Upper lobe of left lung (tissue), 6 donors: ENCODE results near the gene ZBTB7B. TPM values are rescaled to one million over a fixed set of nuclear protein-coding genes. Genes with fewer than 3 reads are reported as not detected.

Source experiments
- ATAC-seq, 2 donors: fragments of 200-7000 bp; cut with Tn5 transposase; one replicate each; pipeline ENCODE4 v1.9.1; 2022; ENCODE audit warnings: mild to moderate bottlenecking in 2 of 2, moderate library complexity in 2 of 2; ENCODE audit not compliant: low FRiP score in 2 of 2
- DNase-seq, 2 donors: peaks; one replicate each; pipeline ENCODE4 v3.0.0-alpha.2; 2019 to 2020
- H3K27ac ChIP-seq, 4 donors: fragments of 200-600 bp; sonication (generic); one replicate each; pipeline ENCODE4 v1.5.1; 2016 to 2019
- H3K27me3 ChIP-seq, 4 donors: fragments of 200-600 bp; sonication (generic); one replicate each; pipeline ENCODE4 v1.5.1; 2017 to 2019
- H3K36me3 ChIP-seq, 4 donors: fragments of 200-600 bp; sonication (generic); one replicate each; pipeline ENCODE4 v1.5.1; 2016 to 2019
- H3K4me1 ChIP-seq, 4 donors: fragments of 200-600 bp; sonication (generic); one replicate each; pipeline ENCODE4 v1.5.1; 2018 to 2019
- H3K4me3 ChIP-seq, 4 donors: fragments of 200-600 bp; sonication (generic); one replicate each; pipeline ENCODE4 v1.5.1; 2017 to 2019; ENCODE audit warnings: mild to moderate bottlenecking in 2 of 4, moderate library complexity in 1 of 4
- H3K9me3 ChIP-seq, 4 donors: fragments of 200-600 bp; sonication (generic); one replicate each; pipeline ENCODE4 v1.5.1; 2018 to 2019
- EP300 ChIP-seq, 4 donors: sonication (generic); formaldehyde crosslinking; IDR thresholded peaks; one replicate each; pipeline ENCODE4 v1.5.1; 2017; ENCODE audit warnings: antibody characterized with exemption in 4 of 4, control low read depth in 2 of 4
- POLR2A ChIP-seq, 4 donors: fragments of 450-650 bp; IDR thresholded peaks; one replicate each; pipeline ENCODE4 v1.5.1; 2016 to 2017; ENCODE audit warnings: antibody characterized with exemption in 4 of 4, mild to moderate bottlenecking in 2 of 4
- POLR2AphosphoS5 ChIP-seq, 2 donors: sonication (generic); formaldehyde crosslinking; IDR thresholded peaks; one replicate each; pipeline ENCODE4 v1.5.1; 2017; ENCODE audit warnings: antibody characterized with exemption in 2 of 2
- WGBS, 2 donors: methylation state at CpG; one replicate each; pipeline ENCODE4 v1.1.5; 2017 to 2018; 5-methylcytosine and 5-hydroxymethylcytosine counted together
- total RNA-seq, 6 donors: library from RNA; depleted of rRNA in 4 of 6; stranded (reverse); fragments of >200 nt in 4 of 6; gene quantifications; one replicate each; pipeline versions ENCODE4 v1.1.0 to v1.2.1, GENCODE V29; 2016 to 2021
- TF ChIP-seq, protein P1 (sequence below), 6 experiments: fragments of 450-650 bp in 4 of 6; fragments of 200-600 bp in 2 of 6; sonication (generic) in 2 of 6; IDR thresholded peaks; one replicate each; pipeline ENCODE4 v1.5.1; 2016 to 2019; ENCODE audit warnings: antibody characterized with exemption in 6 of 6
- donor health status: DM: no; HTN: no; CAD: no; lungs with moderate emphysema.
- donor health status: DM: no; HTN: yes; CAD: no; lungs with severe emphysema.

ZBTB7B gene
- total RNA-seq, 6 donors from 2014 or later, result 43.9 to 88.2 (median 66.2) TPM

DNA sequence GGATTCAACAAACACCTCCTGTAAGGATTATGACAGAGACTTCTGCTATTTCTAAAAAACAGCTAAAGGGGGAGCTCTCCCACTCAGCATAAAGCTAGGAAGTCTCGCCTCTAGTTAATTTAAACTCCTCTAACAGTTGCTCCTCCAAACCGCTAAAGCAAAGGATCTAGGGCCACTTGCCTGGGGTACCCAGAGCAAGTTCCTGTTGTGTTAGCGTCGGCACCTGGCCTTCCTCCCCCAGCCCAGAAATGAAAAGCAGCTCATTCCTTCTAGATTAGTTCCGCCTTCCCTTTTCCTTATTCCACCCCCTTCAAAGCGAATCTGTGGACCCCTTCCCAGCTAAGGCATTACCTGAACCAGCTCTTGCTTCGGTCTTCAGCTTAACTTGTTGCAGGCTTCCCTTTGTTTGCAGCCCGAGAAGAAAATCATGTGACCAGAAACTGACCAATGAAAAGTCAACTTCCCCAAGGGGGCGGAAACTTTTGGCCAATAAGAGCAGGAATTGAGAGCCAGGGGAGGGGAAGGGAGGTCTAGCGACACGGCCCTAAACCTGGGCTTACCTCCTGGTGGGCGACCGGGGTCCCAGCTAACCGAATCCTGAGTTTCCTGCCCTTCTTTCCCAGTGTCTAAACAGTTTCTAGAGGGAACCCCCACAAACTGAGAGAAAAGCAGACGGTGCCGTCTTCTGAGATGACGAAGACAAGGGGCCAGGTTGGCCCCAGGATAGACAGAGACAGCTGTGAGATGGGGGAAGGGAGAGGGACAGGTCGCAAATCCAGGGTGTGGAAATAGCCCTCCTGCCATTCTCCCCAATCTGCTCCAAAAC is 46.7 kb upstream of the ZBTB7B start, which contains the start of gene PBXIP1:
Gene PBXIP1 (minus strand): TSS at position 382 of the 826 bp plus-strand sequence. CDS start 2,378 bp downstream, outside the sequence.
- TF ChIP-seq POLR2AphosphoS5 (IDR thresholded peaks at IDR 0.05), result peak; percentile 30 to 43
- peak in 3 of 4 donors; percentile 28 to 68 (median 41) for TF ChIP-seq POLR2A (IDR thresholded peaks at IDR 0.05)
- TF ChIP-seq, protein P1, sequence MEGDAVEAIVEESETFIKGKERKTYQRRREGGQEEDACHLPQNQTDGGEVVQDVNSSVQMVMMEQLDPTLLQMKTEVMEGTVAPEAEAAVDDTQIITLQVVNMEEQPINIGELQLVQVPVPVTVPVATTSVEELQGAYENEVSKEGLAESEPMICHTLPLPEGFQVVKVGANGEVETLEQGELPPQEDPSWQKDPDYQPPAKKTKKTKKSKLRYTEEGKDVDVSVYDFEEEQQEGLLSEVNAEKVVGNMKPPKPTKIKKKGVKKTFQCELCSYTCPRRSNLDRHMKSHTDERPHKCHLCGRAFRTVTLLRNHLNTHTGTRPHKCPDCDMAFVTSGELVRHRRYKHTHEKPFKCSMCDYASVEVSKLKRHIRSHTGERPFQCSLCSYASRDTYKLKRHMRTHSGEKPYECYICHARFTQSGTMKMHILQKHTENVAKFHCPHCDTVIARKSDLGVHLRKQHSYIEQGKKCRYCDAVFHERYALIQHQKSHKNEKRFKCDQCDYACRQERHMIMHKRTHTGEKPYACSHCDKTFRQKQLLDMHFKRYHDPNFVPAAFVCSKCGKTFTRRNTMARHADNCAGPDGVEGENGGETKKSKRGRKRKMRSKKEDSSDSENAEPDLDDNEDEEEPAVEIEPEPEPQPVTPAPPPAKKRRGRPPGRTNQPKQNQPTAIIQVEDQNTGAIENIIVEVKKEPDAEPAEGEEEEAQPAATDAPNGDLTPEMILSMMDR (IDR thresholded peaks at IDR 0.05), result peak in 2 of 6 experiments; percentile 6 to 15
- TF ChIP-seq EP300 (IDR thresholded peaks at IDR 0.05), result no peak
- Histone ChIP-seq H3K27me3 (no peaks in the 10 kb centered on the region), H3K4me1 (peaks cover 41 to 73% (median 51%) of the 10 kb centered on the region in 4 donors), H3K27ac (peak within 1 kb of the TSS; percentile 73 to 85 (median 76)), H3K4me3 (peak within 1 kb of the TSS; percentile 11 to 75 (median 56)), H3K36me3 (peaks cover 6 to 21% (median 15%) of the 10 kb centered on the region in 4 donors), H3K9me3 (no peaks in the 10 kb centered on the region)
- 0 to 1% methylated on average over 18 of the region's 18 CpGs for WGBS, 2 donors
- DNase-seq (peak in 1 of 2 donors; percentile 85), ATAC-seq (peak; percentile 81 to 92)

DNA sequence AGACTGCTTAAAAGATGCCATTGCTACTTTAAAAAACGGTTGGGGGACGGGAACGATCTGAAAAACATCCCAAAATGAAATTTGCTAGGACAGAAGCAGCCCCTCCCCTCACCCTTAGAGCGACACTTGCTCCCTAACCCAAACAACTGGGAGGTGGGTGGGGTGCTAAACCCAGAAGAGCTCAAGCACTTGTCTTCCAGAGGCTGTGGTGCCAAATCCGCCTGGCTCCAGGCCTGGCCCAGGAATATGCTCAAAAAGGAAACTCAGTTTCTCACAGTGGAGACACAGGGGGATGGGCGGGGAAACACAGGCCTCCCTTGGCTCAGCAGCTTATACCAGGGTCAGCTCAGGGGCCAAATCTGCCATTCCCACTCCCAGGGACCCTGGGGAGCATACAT is 46.1 kb upstream of the ZBTB7B start:
- Histone ChIP-seq H3K27ac (peak overlapping the region; percentile 73 to 85 (median 76)), H3K9me3 (no peaks in the 10 kb centered on the region), H3K4me1 (peaks cover 42 to 76% (median 53%) of the 10 kb centered on the region in 4 donors), H3K36me3 (peaks cover 3 to 17% (median 13%) of the 10 kb centered on the region in 4 donors), H3K4me3 (peak overlapping the region in 3 of 4 donors; percentile 56 to 75 (median 57)), H3K27me3 (no peaks in the 10 kb centered on the region)
- ATAC-seq (peak in 1 of 2 donors; percentile 3), DNase-seq (no peak)
- WGBS, 2 donors, result 17 to 23% methylated on average over 5 to 6 of the region's 6 CpGs
- TF ChIP-seq, protein P1 (IDR thresholded peaks at IDR 0.05), result no peak
- TF ChIP-seq POLR2A (IDR thresholded peaks at IDR 0.05) (no peak), EP300 (IDR thresholded peaks at IDR 0.05) (no peak), POLR2AphosphoS5 (IDR thresholded peaks at IDR 0.05) (no peak)

DNA sequence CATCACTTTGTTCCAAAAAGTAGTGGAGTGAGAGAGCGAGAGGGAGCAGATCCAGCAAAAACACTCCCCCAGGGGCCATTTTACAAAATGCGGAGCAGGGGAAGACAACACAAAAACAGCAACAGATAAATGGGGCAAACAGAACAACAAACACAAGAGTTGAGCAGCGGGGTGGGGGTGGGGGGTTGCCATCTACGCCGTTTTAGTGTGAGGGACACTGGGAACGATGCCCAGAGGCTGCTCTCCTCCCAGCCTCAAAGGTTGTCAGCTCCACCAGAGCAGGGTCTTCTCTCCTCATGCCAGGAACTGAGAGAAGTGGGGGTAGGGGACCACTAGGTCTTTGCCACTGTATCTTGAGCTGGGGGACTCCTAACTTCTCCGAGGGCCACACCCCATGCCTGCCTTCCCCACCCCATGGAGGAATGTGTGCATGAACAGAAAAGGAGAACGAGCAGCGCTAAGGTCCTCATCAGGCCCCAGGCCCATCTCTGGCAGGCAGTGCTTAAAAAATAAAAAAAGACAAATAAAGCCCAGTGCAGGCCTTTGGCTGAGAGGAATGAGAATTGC is 45.4 kb upstream of the ZBTB7B start:
- Histone ChIP-seq H3K9me3 (no peaks in the 10 kb centered on the region), H3K27ac (peak overlapping the region; percentile 73 to 85 (median 76)), H3K27me3 (no peaks in the 10 kb centered on the region), H3K4me3 (no peak overlapping the region), H3K4me1 (peaks cover 43 to 72% (median 54%) of the 10 kb centered on the region in 4 donors), H3K36me3 (peaks cover 0 to 17% (median 13%) of the 10 kb centered on the region in 4 donors)
- DNase-seq (no peak), ATAC-seq (no peak)
- TF ChIP-seq, protein P1 (IDR thresholded peaks at IDR 0.05), result no peak
- TF ChIP-seq EP300 (IDR thresholded peaks at IDR 0.05) (no peak), POLR2AphosphoS5 (IDR thresholded peaks at IDR 0.05) (no peak), POLR2A (IDR thresholded peaks at IDR 0.05) (no peak)
- 48 to 53% methylated on average over 9 of the region's 9 CpGs for WGBS, 2 donors

DNA sequence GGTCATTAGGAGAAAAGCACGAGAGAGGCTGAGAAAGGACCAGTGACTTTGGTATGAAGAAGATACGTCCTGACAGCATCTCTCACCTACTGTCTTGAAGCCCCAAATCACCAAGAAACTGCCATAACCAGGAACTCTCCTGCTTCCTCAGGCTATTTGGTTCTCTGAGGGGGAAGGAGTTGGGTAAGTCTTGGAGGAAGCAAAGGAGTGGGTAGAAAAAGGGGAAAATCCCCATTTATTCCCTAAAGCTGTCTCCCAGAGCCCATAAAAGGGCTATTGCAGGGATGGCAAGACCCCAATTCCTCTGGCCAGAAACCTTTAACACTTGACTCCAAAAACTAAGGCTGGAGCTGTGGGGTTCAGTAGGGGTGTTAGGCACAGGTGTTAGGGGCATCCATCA is 44.6 kb upstream of the ZBTB7B start:
- DNase-seq (no peak), ATAC-seq (no peak)
- TF ChIP-seq, protein P1 (IDR thresholded peaks at IDR 0.05), result no peak
- TF ChIP-seq POLR2AphosphoS5 (IDR thresholded peaks at IDR 0.05), result no peak
- no peak for TF ChIP-seq EP300 (IDR thresholded peaks at IDR 0.05)
- TF ChIP-seq POLR2A (IDR thresholded peaks at IDR 0.05), result no peak
- Histone ChIP-seq H3K36me3 (peaks cover 0 to 19% (median 16%) of the 10 kb centered on the region in 4 donors), H3K4me3 (no peak overlapping the region), H3K27ac (peak overlapping the region in 1 of 4 donors; percentile 4), H3K27me3 (no peaks in the 10 kb centered on the region), H3K9me3 (no peaks in the 10 kb centered on the region), H3K4me1 (peaks cover 49 to 72% (median 61%) of the 10 kb centered on the region in 4 donors)
- 80 to 91% methylated on average over 2 of the region's 2 CpGs for WGBS, 2 donors
